Measurements from ENCODE around the gene ZNF366.

DNA sequence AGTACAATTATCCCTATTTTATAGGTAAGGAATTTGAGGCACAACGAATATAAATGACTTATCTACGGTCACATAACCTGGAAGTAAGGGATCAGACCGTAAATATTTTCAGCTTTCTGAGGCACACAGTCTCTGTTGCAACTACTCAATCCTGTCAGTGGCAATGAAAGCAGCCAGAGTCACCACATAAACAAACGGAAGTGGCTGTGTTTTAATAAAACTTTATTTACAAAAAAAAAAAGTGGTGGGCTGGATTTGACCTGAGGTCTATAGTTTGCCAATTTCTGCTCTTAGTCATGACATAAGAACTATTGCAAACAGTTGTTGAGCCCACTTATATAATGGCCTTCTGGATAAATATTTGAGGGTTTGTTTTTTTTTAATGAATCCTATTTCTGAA is 29.6 kb downstream of the ZNF366 start:
- no peak for TF ChIP-seq EZH2phosphoT487 (IDR thresholded peaks at IDR 0.05; ENCODE audit: borderline replicate concordance)
- TF ChIP-seq, protein P1, sequence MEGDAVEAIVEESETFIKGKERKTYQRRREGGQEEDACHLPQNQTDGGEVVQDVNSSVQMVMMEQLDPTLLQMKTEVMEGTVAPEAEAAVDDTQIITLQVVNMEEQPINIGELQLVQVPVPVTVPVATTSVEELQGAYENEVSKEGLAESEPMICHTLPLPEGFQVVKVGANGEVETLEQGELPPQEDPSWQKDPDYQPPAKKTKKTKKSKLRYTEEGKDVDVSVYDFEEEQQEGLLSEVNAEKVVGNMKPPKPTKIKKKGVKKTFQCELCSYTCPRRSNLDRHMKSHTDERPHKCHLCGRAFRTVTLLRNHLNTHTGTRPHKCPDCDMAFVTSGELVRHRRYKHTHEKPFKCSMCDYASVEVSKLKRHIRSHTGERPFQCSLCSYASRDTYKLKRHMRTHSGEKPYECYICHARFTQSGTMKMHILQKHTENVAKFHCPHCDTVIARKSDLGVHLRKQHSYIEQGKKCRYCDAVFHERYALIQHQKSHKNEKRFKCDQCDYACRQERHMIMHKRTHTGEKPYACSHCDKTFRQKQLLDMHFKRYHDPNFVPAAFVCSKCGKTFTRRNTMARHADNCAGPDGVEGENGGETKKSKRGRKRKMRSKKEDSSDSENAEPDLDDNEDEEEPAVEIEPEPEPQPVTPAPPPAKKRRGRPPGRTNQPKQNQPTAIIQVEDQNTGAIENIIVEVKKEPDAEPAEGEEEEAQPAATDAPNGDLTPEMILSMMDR (conservative IDR thresholded peaks at IDR 0.05; ENCODE audit: low read length) = no peak
